ENCODE data around the gene RAD51B. TPM values are rescaled to one million over a fixed set of nuclear protein-coding genes. Genes with fewer than 3 reads are reported as not detected.

RAD51B gene
- polyA plus RNA-seq, 3 donors = 3.6 to 11.6 (median 9.4) TPM

DNA sequence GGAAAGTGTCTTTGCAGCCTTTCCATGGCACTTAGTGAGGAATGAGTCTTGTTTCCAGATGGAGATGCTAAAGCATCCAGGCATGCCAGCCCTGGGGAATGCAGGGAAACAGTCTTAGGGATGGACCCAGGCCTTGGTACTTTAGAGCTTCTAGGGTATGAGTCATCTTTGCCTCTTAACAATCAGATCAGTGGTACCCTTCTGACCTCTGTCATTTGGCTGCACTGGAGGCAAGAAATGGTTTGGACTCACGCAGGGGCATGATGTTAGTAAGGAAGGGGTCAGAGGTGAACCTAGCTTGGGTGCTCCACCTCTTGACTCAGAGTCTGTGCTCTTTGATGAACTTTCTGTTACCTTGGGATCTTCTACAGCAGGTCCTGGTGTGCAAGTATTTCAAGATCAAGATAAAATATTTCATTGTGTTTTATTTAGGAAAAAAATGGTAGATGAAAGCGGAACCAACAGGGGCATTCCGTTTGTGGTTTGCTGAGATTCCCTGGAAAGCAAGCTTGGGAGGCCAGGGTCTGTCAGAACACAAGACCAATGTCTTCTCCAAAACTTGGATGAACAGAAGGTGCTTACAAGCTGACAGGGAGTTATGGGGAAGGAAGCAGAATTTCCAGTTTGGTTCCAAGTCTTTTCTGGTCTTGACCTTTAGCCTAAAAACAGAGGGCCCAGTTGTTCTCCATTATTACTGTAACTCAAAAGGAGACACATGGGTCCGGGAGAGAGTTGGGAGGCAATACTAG, 757.1 kb downstream of the RAD51B start:
- Mint-ChIP-seq H3K4me1 (peaks cover 68% of the 10 kb centered on the region), H3K27me3 (ENCODE audit: low read depth in 3 of 3) (peaks cover 0 to 2% (median 2%) of the 10 kb centered on the region in 3 donors), H3K4me3 (no peak overlapping the region), H3K36me3 (peaks cover 13% of the 10 kb centered on the region in 2 donors), H3K27ac (peak overlapping the region; percentile 99 to 100 (median 100)), H3K9me3 (peaks cover 0 to 9% (median 5%) of the 10 kb centered on the region in 7 donors)
- H3K4me3 ChIP-seq (replicated peaks in 1 of 3; ENCODE audit: low read depth in 2 of 3, low read length in 3 of 3) = peak overlapping the region in 1 of 3 experiments; percentile 1
- no peaks in the 10 kb centered on the region for H3K36me3 ChIP-seq (replicated peaks in 1 of 2; ENCODE audit: control insufficient read depth in 1 of 2, insufficient read depth in 2 of 2, low read length in 2 of 2)
- TF ChIP-seq, protein P1, sequence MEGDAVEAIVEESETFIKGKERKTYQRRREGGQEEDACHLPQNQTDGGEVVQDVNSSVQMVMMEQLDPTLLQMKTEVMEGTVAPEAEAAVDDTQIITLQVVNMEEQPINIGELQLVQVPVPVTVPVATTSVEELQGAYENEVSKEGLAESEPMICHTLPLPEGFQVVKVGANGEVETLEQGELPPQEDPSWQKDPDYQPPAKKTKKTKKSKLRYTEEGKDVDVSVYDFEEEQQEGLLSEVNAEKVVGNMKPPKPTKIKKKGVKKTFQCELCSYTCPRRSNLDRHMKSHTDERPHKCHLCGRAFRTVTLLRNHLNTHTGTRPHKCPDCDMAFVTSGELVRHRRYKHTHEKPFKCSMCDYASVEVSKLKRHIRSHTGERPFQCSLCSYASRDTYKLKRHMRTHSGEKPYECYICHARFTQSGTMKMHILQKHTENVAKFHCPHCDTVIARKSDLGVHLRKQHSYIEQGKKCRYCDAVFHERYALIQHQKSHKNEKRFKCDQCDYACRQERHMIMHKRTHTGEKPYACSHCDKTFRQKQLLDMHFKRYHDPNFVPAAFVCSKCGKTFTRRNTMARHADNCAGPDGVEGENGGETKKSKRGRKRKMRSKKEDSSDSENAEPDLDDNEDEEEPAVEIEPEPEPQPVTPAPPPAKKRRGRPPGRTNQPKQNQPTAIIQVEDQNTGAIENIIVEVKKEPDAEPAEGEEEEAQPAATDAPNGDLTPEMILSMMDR (IDR thresholded peaks at IDR 0.05) = no peak
- H3K9me3 ChIP-seq (replicated peaks in 1 of 2; ENCODE audit: control insufficient read depth in 1 of 2, insufficient read depth in 1 of 2, low read length in 2 of 2) = no peaks in the 10 kb centered on the region
- no peaks in the 10 kb centered on the region for H3K27me3 ChIP-seq (ENCODE audit: control insufficient read depth in 2 of 2, insufficient read depth in 2 of 2, low read length in 2 of 2)
- 100% methylated on average over 4 of the region's 4 CpGs for WGBS (ENCODE audit: insufficient coverage)
- H2AFZ ChIP-seq (ENCODE audit: insufficient read depth, low read depth, low read length, poor library complexity, severe bottlenecking) = no peak overlapping the region
- no peaks in the 10 kb centered on the region for H4K20me1 ChIP-seq (ENCODE audit: insufficient read depth, low read length)
- H3K4me1 ChIP-seq (ENCODE audit: control insufficient read depth in 1 of 2, insufficient read depth in 2 of 2, low read length in 2 of 2) = peaks cover 65 to 68% of the 10 kb centered on the region in 2 donors
- intact Hi-C loops (cut with micrococcal nuclease) = loop anchor here (5.0 kb wide), 4 partner anchors 106 to 216 kb away; partner anchors contain the start of gene ZFP36L1 (in 2 of the 2)
- H3K9ac ChIP-seq (ENCODE audit: insufficient read depth, low read length, poor library complexity, severe bottlenecking) = no peak overlapping the region
- peak overlapping the region; percentile 89 to 92 for H3K27ac ChIP-seq (ENCODE audit: low read depth in 1 of 2, low read length in 2 of 2)
- peak; percentile 26 to 61 (median 59) for DNase-seq
- no peak overlapping the region for H3K4me2 ChIP-seq (replicated peaks; ENCODE audit: extremely low read depth, low read length, poor library complexity, severe bottlenecking)
- H3K79me2 ChIP-seq (ENCODE audit: insufficient read depth, low read length) = no peaks in the 10 kb centered on the region

DNA sequence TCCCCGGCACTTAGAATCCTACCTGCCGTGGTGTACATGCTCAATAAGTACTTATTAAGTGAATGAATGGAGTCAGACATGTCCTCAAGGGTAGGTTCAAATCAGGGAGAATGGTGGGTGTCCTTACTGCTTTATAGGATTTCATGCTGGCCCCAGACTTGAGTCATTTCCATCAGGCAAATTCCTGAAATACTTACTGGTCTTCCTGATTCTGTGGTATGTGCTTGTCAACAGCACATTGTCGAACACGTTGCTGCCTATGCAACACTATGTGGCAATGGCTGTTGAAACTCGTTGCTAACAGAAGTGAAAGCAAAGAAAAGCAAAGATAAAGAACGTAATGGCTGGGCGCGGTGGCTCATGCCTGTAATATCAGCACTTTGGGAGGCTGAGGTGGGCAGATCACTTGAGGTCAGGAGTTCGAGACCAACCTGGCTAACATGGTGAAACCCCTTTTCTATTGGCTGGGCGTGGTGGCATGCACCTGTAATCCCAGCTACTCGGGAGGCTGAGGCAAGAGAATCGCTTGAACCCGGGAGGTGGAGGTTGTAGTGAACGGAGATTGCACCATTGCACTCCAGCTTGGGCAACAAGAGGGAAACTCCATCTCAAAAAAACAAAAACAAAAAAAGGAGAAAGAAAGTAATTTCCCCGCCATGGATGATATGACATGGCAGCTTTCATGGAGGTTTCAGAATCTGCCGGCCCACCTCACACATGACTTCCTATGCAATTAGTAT, 758.4 kb downstream of the RAD51B start:
- Mint-ChIP-seq H3K4me3 (peak overlapping the region; percentile 64 to 85), H3K9me3 (peaks cover 0 to 9% (median 5%) of the 10 kb centered on the region in 7 donors), H3K4me1 (peaks cover 68% of the 10 kb centered on the region), H3K27ac (peak overlapping the region; percentile 99 to 100 (median 100)), H3K36me3 (peaks cover 13% of the 10 kb centered on the region in 2 donors), H3K27me3 (ENCODE audit: low read depth in 3 of 3) (peaks cover 0 to 2% (median 2%) of the 10 kb centered on the region in 3 donors)
- Histone ChIP-seq H2AFZ (ENCODE audit: insufficient read depth, low read depth, low read length, poor library complexity, severe bottlenecking) (no peak overlapping the region), H3K9ac (ENCODE audit: insufficient read depth, low read length, poor library complexity, severe bottlenecking) (peak overlapping the region; percentile 48), H3K36me3 (replicated peaks in 1 of 2; ENCODE audit: control insufficient read depth in 1 of 2, insufficient read depth in 2 of 2, low read length in 2 of 2) (no peaks in the 10 kb centered on the region), H4K20me1 (ENCODE audit: insufficient read depth, low read length) (no peaks in the 10 kb centered on the region), H3K79me2 (ENCODE audit: insufficient read depth, low read length) (no peaks in the 10 kb centered on the region), H3K4me3 (replicated peaks in 1 of 3; ENCODE audit: low read depth in 2 of 3, low read length in 3 of 3) (peak overlapping the region in 1 of 3 experiments; percentile 2), H3K27me3 (ENCODE audit: control insufficient read depth in 2 of 2, insufficient read depth in 2 of 2, low read length in 2 of 2) (no peaks in the 10 kb centered on the region), H3K27ac (ENCODE audit: low read depth in 1 of 2, low read length in 2 of 2) (peak overlapping the region; percentile 89 to 92), H3K4me1 (ENCODE audit: control insufficient read depth in 1 of 2, insufficient read depth in 2 of 2, low read length in 2 of 2) (peaks cover 65 to 68% of the 10 kb centered on the region in 2 donors), H3K9me3 (replicated peaks in 1 of 2; ENCODE audit: control insufficient read depth in 1 of 2, insufficient read depth in 1 of 2, low read length in 2 of 2) (no peaks in the 10 kb centered on the region), H3K4me2 (replicated peaks; ENCODE audit: extremely low read depth, low read length, poor library complexity, severe bottlenecking) (peak overlapping the region; percentile 17)
- intact Hi-C loops (cut with micrococcal nuclease) = loop anchor here (2.0 to 5.0 kb wide), 5 partner anchors 21 to 214 kb away; partner anchors contain the start of gene ZFP36L1 (in 2 of the 2)
- 6% methylated on average over 7 of the region's 16 CpGs for whole genome bisulfite sequencing (ENCODE audit: insufficient coverage)
- TF ChIP-seq, protein P1 (IDR thresholded peaks at IDR 0.05) = no peak
- peak; percentile 94 to 99 (median 97) for DNase-seq
